Activated naive CD8-positive, alpha-beta T cell treated with anti-CD3 and anti-CD28 coated beads, Interleukin-2, amount 10 ng/mL, durations not matched to agents 7 days and 5 days (primary cell): ENCODE results near the gene CARS1. TPM values are rescaled to one million over a fixed set of nuclear protein-coding genes. Genes with fewer than 3 reads are reported as not detected.

Source experiments
- ATAC-seq: fragments of 150-1000 bp; cut with Tn5 transposase; one replicate; pipeline ENCODE4 v1.10.0; 2021; ENCODE audit warnings: low read depth, moderate library complexity
- POLR2A ChIA-PET: fragments of 350-600 bp; sonication (Branson Sonifier 250); formaldehyde crosslinking; loops from one replicate; lab custom pipeline; 2021; ENCODE audit warnings: antibody characterized with exemption; lab: Charles Lee
- DNase-seq: peaks from one replicate; pipeline ENCODE4 v3.0.0; 2021
- H3K27ac Mint-ChIP-seq: one replicate; pipeline ENCODE4 v1.8.0; 2022; ENCODE audit warnings: mild to moderate bottlenecking, mixed read lengths
- H3K27me3 Mint-ChIP-seq: one replicate; pipeline ENCODE4 v1.8.0; 2022; ENCODE audit warnings: mild to moderate bottlenecking, moderate library complexity, mixed read lengths
- H3K36me3 Mint-ChIP-seq: one replicate; pipeline ENCODE4 v1.8.0; 2021; ENCODE audit warnings: mild to moderate bottlenecking, mixed read lengths
- H3K4me1 Mint-ChIP-seq: one replicate; pipeline ENCODE4 v1.8.0; 2021; ENCODE audit warnings: mixed read lengths
- H3K4me3 Mint-ChIP-seq: one replicate; pipeline ENCODE4 v1.8.0; 2022; ENCODE audit warnings: mild to moderate bottlenecking, moderate library complexity, mixed read lengths
- H3K9me3 Mint-ChIP-seq: one replicate; pipeline ENCODE4 v1.8.0; 2021; ENCODE audit warnings: mixed read lengths
- total RNA-seq, 2 experiments: library from RNA; stranded (reverse); gene quantifications; one replicate each; pipeline ENCODE4 v1.2.3, GENCODE V29; 2021

The CARS1 gene
- total RNA-seq, 2 experiments from 2014 or later: 100 to 111 TPM

DNA sequence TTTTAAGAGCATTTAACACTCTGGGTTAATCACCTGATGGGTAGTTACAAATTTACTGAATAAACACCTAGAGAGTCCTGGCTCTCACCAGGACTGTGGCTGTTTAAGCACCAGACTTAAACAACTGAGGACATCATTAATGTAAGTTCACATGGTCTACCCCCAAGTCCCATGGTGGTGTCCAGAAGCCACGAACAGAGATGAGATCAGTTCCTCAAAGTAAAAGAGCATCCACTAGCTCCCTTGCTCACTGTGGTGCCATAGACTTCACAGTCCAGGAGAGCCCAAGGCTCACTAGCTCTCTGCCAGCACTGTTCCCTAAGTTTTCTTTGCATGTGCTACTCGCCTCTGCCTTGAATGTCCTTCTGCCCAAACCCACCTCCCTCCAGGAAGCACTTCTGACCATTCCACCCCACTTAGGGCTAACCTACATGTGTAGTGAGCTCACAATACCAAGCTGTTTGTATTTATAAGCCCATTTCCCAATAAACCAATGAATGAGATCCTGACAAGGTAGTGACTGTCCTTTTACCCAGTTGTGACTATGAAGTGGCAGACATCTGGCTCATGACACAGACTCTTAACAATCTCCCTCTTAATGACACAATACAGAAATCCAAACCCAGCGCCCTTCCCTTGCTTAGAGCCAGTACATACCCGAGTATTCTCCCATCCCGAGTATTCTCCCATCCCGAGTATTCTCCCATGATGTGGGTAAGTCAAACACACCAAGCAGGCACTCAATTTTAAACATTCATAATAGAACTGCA is 80.7 kb downstream of the CARS1 start:
- no peak overlapping the region for H3K4me3 Mint-ChIP-seq
- H3K27ac Mint-ChIP-seq: peak overlapping the region; percentile 33
- POLR2A ChIA-PET: interaction anchor here (0.6 to 2.5 kb wide), 8 partner anchors 10 to 46 kb away, joined by 3 to 22 read pairs (median 6); partner anchors contain the start of gene NAP1L4
- DNase-seq: no peak
- no peaks in the 10 kb centered on the region for H3K9me3 Mint-ChIP-seq
- peak; percentile 8 for ATAC-seq
- H3K4me1 Mint-ChIP-seq: peaks cover 34% of the 10 kb centered on the region
- H3K27me3 Mint-ChIP-seq: no peaks in the 10 kb centered on the region
- peaks cover 28% of the 10 kb centered on the region for H3K36me3 Mint-ChIP-seq

DNA sequence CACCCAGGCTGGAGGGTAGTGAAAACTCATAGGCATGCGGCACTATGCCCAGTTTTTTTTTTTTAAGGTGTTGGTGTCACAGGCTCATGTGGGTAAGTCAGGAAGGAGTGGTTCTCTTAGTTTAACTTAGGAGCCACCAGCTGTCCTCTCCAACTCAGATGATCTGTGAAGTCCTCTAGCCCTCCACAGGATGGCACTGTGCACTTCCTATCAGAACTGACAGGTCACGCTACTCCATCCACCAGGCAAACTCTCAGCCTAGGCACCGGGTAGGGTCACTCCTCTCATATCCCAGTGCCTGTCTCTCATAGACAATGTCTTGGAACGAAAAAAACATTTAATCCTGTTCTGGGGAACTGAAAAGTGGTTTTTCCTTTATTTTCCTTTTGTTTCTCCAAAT is 81.6 kb downstream of the CARS1 start:
- no peaks in the 10 kb centered on the region for H3K9me3 Mint-ChIP-seq
- H3K4me3 Mint-ChIP-seq: no peak overlapping the region
- DNase-seq: no peak
- peak overlapping the region; percentile 56 for H3K27ac Mint-ChIP-seq
- peaks cover 34% of the 10 kb centered on the region for H3K4me1 Mint-ChIP-seq
- peak; percentile 93 for ATAC-seq
- no peaks in the 10 kb centered on the region for H3K27me3 Mint-ChIP-seq
- peaks cover 31% of the 10 kb centered on the region for H3K36me3 Mint-ChIP-seq
- POLR2A ChIA-PET: interaction anchor here (0.7 to 2.5 kb wide), 10 partner anchors 11 to 47 kb away, joined by 3 to 22 read pairs (median 6); partner anchors contain the start of gene NAP1L4

DNA sequence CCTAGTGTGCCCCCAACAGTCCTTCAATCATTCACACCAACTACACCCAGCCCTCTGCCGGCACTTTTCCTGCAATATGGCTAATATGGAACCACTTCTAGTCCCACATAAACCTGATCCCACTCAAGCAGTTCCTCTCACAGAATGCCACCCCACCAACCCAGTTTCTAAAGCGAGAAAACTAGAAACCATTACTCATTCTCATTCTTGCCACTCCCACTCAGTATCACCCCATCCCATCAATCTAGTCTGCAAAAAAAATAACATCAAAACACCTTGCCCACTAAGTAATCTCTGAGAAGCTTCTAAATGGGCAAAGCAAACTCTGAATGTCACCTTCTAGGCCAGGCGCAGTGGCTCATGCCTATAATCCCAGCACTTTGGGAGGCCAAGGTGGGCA is 83.0 kb downstream of the CARS1 start:
- POLR2A ChIA-PET: interaction anchor here (0.7 to 2.1 kb wide), 3 partner anchors 13 to 46 kb away, joined by 3 to 8 read pairs (median 3); no protein-coding TSS in a partner anchor
- DNase-seq (no peak), ATAC-seq (no peak)
- Mint-ChIP-seq H3K36me3 (peaks cover 40% of the 10 kb centered on the region), H3K27ac (peak overlapping the region; percentile 49), H3K4me3 (no peak overlapping the region), H3K27me3 (no peaks in the 10 kb centered on the region), H3K9me3 (no peaks in the 10 kb centered on the region), H3K4me1 (peaks cover 39% of the 10 kb centered on the region)

GRCh38 chr11:2968341-2968900 is 88.8 kb downstream of the CARS1 start:
- H3K9me3 Mint-ChIP-seq: no peaks in the 10 kb centered on the region
- ATAC-seq (no peak), DNase-seq (no peak)
- H3K27me3 Mint-ChIP-seq: no peaks in the 10 kb centered on the region
- peaks cover 54% of the 10 kb centered on the region for H3K36me3 Mint-ChIP-seq
- no peak overlapping the region for H3K27ac Mint-ChIP-seq
- POLR2A ChIA-PET: interaction anchor here (0.9 kb wide), 1 partner anchor 15 kb away, joined by 3 read pairs; no protein-coding TSS in a partner anchor
- no peak overlapping the region for H3K4me3 Mint-ChIP-seq
- H3K4me1 Mint-ChIP-seq: peaks cover 23% of the 10 kb centered on the region

- POLR2A ChIA-PET: interaction anchor here (0.5 to 0.7 kb wide), 2 partner anchors 10 to 11 kb away, joined by 3 to 5 read pairs; no protein-coding TSS in a partner anchor
- Mint-ChIP-seq H3K36me3 (peaks cover 60% of the 10 kb centered on the region), H3K4me1 (peaks cover 29% of the 10 kb centered on the region), H3K4me3 (no peak overlapping the region), H3K27ac (no peak overlapping the region), H3K27me3 (no peaks in the 10 kb centered on the region), H3K9me3 (no peaks in the 10 kb centered on the region)
- ATAC-seq (no peak), DNase-seq (no peak)
These were observed 92.4 kb downstream of the CARS1 start for GRCh38 chr11:2964782-2965181.

- no peak overlapping the region for H3K27ac Mint-ChIP-seq
- H3K27me3 Mint-ChIP-seq: no peaks in the 10 kb centered on the region
- no peak for DNase-seq
- H3K4me3 Mint-ChIP-seq: no peak overlapping the region
- peaks cover 32% of the 10 kb centered on the region for H3K4me1 Mint-ChIP-seq
- POLR2A ChIA-PET: interaction anchor here (1.3 kb wide), 1 partner anchor 11 kb away, joined by 3 read pairs; no protein-coding TSS in a partner anchor
- H3K9me3 Mint-ChIP-seq: no peaks in the 10 kb centered on the region
- H3K36me3 Mint-ChIP-seq: peaks cover 61% of the 10 kb centered on the region
- peak; percentile 19 for ATAC-seq
These were observed 93.5 kb downstream of the CARS1 start for GRCh38 chr11:2963761-2964160.

GRCh38 chr11:2963112-2963754 is 94.0 kb downstream of the CARS1 start:
- POLR2A ChIA-PET: interaction anchor here (1.1 to 1.3 kb wide), 2 partner anchors 12 to 19 kb away, joined by 3 read pairs; no protein-coding TSS in a partner anchor
- peak; percentile 16 for ATAC-seq

DNA sequence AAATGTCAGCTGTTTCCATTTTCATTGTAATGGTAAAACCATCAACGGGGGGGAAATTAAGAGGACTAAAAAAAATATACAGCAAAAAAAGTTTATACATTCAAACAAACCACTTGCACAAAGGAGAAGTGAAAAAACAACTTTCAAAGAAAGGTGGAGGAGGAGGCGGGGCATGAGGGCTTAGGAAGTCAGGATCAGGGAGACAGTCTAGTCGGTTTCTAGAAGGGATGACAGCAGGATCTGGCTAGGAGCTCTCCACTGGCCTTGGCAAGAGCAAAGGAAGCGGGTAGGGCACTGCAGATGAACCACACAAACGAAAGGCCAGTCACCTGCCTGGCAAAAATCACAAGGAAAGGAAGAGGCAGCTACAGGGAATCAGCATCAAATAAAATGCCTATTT is 96.1 kb downstream of the CARS1 start:
- H3K9me3 Mint-ChIP-seq: no peaks in the 10 kb centered on the region
- peaks cover 50% of the 10 kb centered on the region for H3K36me3 Mint-ChIP-seq
- no peak overlapping the region for H3K4me3 Mint-ChIP-seq
- POLR2A ChIA-PET: interaction anchor here (1.4 to 1.6 kb wide), 2 partner anchors 13 to 14 kb away, joined by 3 to 10 read pairs; no protein-coding TSS in a partner anchor
- DNase-seq (no peak), ATAC-seq (no peak)
- H3K4me1 Mint-ChIP-seq: peaks cover 33% of the 10 kb centered on the region
- H3K27ac Mint-ChIP-seq: peak overlapping the region; percentile 51
- H3K27me3 Mint-ChIP-seq: no peaks in the 10 kb centered on the region

More at GRCh38 chr11:2963112-2963754, 94.0 kb downstream of the CARS1 start:
- Mint-ChIP-seq H3K4me3 (no peak overlapping the region), H3K36me3 (peaks cover 60% of the 10 kb centered on the region), H3K27me3 (no peaks in the 10 kb centered on the region), H3K4me1 (peaks cover 32% of the 10 kb centered on the region), H3K27ac (peak overlapping the region; percentile 25), H3K9me3 (no peaks in the 10 kb centered on the region)
- DNase-seq: no peak

GRCh38 chr11:2960139-2960538 is 97.1 kb downstream of the CARS1 start:
- ATAC-seq: no peak
- POLR2A ChIA-PET: interaction anchor here (1.6 kb wide), 1 partner anchor 12 kb away, joined by 10 read pairs; no protein-coding TSS in a partner anchor

GRCh38 chr11:2958251-2958650 is 99.0 kb downstream of the CARS1 start:
- H3K36me3 Mint-ChIP-seq: peaks cover 37% of the 10 kb centered on the region
- no peak for ATAC-seq
- no peak overlapping the region for H3K4me3 Mint-ChIP-seq
- H3K27ac Mint-ChIP-seq: no peak overlapping the region
- DNase-seq: no peak
- POLR2A ChIA-PET: no interaction called here
- H3K9me3 Mint-ChIP-seq: no peaks in the 10 kb centered on the region
- no peaks in the 10 kb centered on the region for H3K27me3 Mint-ChIP-seq
- peaks cover 30% of the 10 kb centered on the region for H3K4me1 Mint-ChIP-seq

More at GRCh38 chr11:2960139-2960538, 97.1 kb downstream of the CARS1 start:
- H3K27me3 Mint-ChIP-seq: no peaks in the 10 kb centered on the region
- no peak overlapping the region for H3K4me3 Mint-ChIP-seq
- DNase-seq: no peak
- H3K27ac Mint-ChIP-seq: no peak overlapping the region
- H3K36me3 Mint-ChIP-seq: peaks cover 51% of the 10 kb centered on the region
- peaks cover 30% of the 10 kb centered on the region for H3K4me1 Mint-ChIP-seq
- H3K9me3 Mint-ChIP-seq: no peaks in the 10 kb centered on the region

DNA sequence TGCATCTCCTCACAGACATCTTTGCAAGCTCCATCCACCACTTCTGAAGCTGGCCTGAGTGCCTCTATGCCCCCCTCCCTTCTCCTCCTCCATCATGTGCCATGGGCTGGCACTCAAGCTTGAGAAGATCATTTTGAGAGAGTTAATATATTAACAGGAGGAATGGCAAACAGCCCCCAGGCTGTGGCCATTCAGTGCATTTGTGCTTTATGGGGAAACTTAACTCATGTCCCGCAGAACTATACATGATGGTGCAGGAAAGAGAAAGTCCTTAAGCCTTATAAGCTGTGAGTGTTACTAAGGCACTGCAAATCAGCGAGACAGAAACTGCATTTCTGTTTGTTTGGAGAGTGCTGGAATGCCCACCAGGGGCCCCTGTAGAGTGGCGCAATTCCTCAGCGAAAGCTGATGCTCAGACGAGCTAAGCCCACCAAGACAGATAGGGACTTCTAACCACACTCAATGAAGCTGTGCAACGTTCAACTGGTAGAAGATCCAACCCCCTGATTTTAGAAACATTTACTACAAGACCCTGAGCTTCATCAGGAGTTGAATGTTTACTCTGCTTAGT is 101.2 kb downstream of the CARS1 start:
- Mint-ChIP-seq H3K4me1 (peaks cover 37% of the 10 kb centered on the region), H3K4me3 (no peak overlapping the region), H3K36me3 (peaks cover 30% of the 10 kb centered on the region), H3K27ac (no peak overlapping the region), H3K9me3 (no peaks in the 10 kb centered on the region), H3K27me3 (no peaks in the 10 kb centered on the region)
- no peak for ATAC-seq
- DNase-seq: no peak
- POLR2A ChIA-PET: no interaction called here

DNA sequence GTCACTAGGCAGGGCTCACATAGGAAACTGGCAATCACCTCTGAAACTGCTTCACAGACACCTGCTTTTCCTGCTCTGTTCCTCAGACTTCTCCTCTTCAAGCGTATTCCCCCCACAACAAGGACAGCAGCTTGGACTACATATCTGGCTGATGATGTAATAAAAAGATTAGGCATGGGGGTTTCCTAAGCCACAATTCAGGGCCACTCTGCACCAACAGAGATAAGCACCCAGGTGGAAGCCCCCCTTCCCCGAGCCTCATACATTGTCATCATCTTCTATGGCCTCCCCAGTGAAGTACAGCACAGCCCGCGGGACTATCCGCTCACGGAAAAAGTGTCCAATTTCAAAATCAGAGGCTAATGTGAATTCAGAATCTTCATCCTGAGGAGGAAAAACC is 103.0 kb downstream of the CARS1 start:
- POLR2A ChIA-PET: interaction anchor here (0.8 to 1.3 kb wide), 3 partner anchors 11 to 22 kb away, joined by 3 to 4 read pairs (median 4); no protein-coding TSS in a partner anchor
- ATAC-seq: no peak
- Mint-ChIP-seq H3K27ac (peak overlapping the region; percentile 32), H3K9me3 (no peaks in the 10 kb centered on the region), H3K4me3 (no peak overlapping the region), H3K36me3 (peaks cover 31% of the 10 kb centered on the region), H3K4me1 (peaks cover 38% of the 10 kb centered on the region), H3K27me3 (no peaks in the 10 kb centered on the region)
- no peak for DNase-seq
